Measurements from ENCODE around the gene OXCT2.
"Not testable (repeated sequence)": the region's sequence is repeated elsewhere in the genome, so short reads cannot be mapped to it uniquely, and the experiment has no call there.

OXCT2 gene

DNA sequence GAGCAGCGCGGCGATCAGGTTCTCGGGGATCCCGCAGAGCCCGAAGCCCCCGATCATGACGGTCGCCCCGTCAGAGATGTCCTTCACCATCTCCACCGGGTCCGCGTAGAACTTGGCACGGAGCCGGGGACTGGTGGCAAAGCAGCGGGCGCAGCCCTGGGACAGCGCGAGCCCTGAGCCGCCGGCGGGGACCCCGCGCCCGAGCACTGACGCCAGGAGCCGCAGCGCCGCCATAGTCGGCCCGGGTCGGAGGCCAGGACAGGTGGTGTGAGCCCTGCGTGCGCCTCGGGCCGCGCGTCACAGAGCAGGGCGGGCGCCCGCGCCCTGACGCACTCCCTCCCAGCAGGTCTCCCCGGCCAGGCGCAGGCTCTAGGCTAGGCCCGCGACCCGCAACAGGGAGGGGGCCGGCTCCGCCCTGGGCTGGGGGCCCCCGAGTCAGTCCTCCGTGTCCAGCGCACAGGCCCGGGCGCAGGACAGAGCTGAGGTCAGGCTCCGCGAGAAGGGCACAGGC lies at the start of gene OXCT2:
Gene OXCT2 (minus strand): TSS at position 327 of the 511 bp plus-strand sequence. CDS start 93 bp downstream, at position 234.
- not testable (repeated sequence) for H3K27me3 Mint-ChIP-seq; H3K9me3 Mint-ChIP-seq; H3K36me3 Mint-ChIP-seq (ENCODE audit: low read depth); H3K4me1 Mint-ChIP-seq (ENCODE audit: low read depth)
- Mint-ChIP-seq H3K27ac (peak within 1 kb of the TSS; percentile 77), H3K4me3 (peak within 1 kb of the TSS; percentile 72)

GRCh38 chr1:39819091-39819812 lies 48.1 kb upstream of the OXCT2 start:
- H3K4me3 Mint-ChIP-seq: no peak overlapping the region

DNA sequence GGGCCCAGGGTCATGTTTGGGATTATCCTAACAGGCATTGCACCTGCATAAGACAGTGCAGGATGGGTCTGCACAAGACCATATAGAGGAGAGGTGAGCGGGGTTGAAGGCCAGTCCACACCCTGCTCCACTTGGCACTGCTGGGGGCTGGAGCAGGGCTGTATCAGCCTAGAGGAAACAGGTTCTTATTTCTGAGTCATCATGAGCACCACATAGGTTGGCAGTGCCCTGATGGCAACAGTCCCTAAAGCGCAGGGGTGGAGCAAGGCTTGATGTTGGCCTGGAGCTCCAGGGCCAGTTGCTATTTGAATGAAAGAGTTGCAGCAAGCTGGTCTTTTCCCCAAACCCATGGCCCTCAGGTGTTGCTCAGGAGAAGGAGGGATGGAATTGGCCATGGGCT lies 47.3 kb upstream of the OXCT2 start:
- Mint-ChIP-seq H3K36me3 (ENCODE audit: low read depth) (no peaks in the 10 kb centered on the region), H3K27ac (no peak overlapping the region), H3K27me3 (peaks cover 7% of the 10 kb centered on the region), H3K4me1 (ENCODE audit: low read depth) (peaks cover 13% of the 10 kb centered on the region), H3K4me3 (no peak overlapping the region), H3K9me3 (no peaks in the 10 kb centered on the region)

More at GRCh38 chr1:39819091-39819812, 48.1 kb upstream of the OXCT2 start:
- no peak overlapping the region for H3K27ac Mint-ChIP-seq
- peaks cover 7% of the 10 kb centered on the region for H3K27me3 Mint-ChIP-seq
- peaks cover 13% of the 10 kb centered on the region for H3K4me1 Mint-ChIP-seq (ENCODE audit: low read depth)
- H3K36me3 Mint-ChIP-seq (ENCODE audit: low read depth): no peaks in the 10 kb centered on the region
- no peaks in the 10 kb centered on the region for H3K9me3 Mint-ChIP-seq

- peaks cover 13% of the 10 kb centered on the region for H3K4me1 Mint-ChIP-seq (ENCODE audit: low read depth)
- peak overlapping the region; percentile 18 for H3K27ac Mint-ChIP-seq
- H3K27me3 Mint-ChIP-seq; H3K9me3 Mint-ChIP-seq; H3K36me3 Mint-ChIP-seq (ENCODE audit: low read depth): not testable (repeated sequence)
- peak overlapping the region; percentile 32 for H3K4me3 Mint-ChIP-seq
Observed at GRCh38 chr1:39817091-39817932, 46.2 kb upstream of the OXCT2 start.

DNA sequence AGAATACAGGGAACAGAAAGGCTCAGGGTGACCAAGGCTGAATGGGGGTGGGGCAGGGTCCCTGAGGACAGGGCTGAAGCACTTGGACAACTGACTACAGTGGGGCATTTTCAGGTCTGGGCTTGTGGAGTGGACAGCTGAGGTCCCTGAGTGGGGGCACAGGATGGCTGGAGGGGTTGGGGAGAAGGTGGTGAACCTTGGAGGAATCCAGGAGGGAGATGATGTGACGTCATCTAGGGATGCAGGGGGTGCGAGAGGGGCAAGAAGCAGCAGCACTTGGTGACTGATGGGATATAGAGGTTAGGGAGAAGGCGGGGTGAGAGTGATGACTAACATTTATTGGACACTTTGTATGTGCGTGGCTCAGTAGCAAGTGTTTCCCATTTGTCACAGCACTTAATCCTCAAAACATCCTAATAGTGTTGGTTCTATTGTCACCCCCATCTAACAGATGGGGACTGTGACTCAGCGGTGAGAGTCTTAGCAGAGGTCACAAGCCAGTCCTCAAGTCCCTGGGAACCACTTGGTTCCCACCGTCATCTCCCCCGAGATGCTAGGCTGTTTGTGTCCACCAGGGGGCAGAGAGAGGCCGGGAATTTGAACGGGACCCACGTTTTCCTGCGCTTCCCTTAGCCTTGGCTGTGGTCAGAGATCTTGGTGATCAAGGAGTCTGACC lies 45.4 kb upstream of the OXCT2 start:
- H3K9me3 Mint-ChIP-seq: no peaks in the 10 kb centered on the region
- H3K27ac Mint-ChIP-seq: no peak overlapping the region
- no peaks in the 10 kb centered on the region for H3K36me3 Mint-ChIP-seq (ENCODE audit: low read depth)
- peaks cover 7% of the 10 kb centered on the region for H3K27me3 Mint-ChIP-seq
- H3K4me1 Mint-ChIP-seq (ENCODE audit: low read depth): peaks cover 13% of the 10 kb centered on the region
- H3K4me3 Mint-ChIP-seq: no peak overlapping the region

DNA sequence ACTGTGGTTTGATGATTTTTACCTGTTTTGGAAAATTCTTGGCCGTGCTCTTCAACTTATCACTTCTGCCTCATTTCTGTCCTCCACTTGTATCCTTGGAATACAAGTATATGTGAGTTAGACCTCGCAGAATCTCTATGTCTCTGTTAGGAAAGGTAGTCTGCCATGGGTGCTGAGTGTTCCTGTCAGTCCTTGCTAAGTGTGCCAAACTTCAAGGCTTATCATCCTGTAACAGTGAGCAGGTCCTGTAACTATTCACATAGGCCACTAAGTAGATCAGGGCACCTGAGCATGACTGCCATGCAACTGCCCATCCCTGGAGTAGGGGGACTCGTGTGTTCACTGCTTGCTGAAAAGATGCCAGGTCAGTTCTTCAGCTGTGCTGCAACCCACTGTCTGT lies 41.8 kb upstream of the OXCT2 start:
- Mint-ChIP-seq H3K27me3 (no peaks in the 10 kb centered on the region), H3K4me3 (no peak overlapping the region), H3K4me1 (ENCODE audit: low read depth) (peaks cover 13% of the 10 kb centered on the region), H3K27ac (no peak overlapping the region), H3K36me3 (ENCODE audit: low read depth) (peaks cover 3% of the 10 kb centered on the region), H3K9me3 (no peaks in the 10 kb centered on the region)

DNA sequence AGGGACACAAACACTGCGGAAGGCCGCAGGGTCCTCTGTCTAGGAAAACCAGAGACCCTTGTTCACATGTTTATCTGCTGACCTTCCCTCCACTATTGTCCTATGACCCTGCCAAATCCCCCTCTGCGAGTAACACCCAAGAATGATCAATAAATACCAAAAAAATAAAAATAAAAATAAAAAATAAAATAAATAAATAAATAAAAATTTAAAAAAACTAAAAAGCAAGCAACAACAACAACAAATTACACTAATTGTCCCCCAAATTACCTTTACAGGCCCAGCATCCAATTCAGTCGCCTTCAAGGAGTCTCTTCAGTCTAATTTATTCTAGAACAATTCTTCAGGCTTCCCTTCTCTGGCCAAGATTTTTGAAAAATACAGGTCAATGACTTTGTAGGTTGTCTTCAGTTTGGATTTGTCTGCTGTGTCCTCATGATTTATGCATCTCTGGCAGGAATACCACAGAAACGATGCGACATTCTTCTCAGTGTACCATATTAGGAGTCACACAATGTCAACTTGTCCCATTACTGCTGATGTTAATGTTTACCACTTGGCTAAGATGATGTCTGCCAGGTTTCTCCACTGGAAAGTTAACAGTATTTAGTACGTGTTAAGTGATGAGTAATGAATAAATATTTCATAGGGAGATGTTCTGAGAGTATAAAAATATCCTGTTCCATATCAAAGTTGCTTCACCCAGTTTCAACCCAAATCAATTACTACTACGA lies 37.8 kb upstream of the OXCT2 start:
- Mint-ChIP-seq H3K36me3 (ENCODE audit: low read depth) (peaks cover 9% of the 10 kb centered on the region), H3K4me1 (ENCODE audit: low read depth) (no peaks in the 10 kb centered on the region), H3K27me3 (no peaks in the 10 kb centered on the region), H3K27ac (no peak overlapping the region), H3K9me3 (no peaks in the 10 kb centered on the region), H3K4me3 (no peak overlapping the region)

- H3K4me1 Mint-ChIP-seq (ENCODE audit: low read depth): no peaks in the 10 kb centered on the region
- H3K36me3 Mint-ChIP-seq (ENCODE audit: low read depth): peaks cover 9% of the 10 kb centered on the region
- H3K27ac Mint-ChIP-seq: no peak overlapping the region
Observed at GRCh38 chr1:39805385-39805784, 34.2 kb upstream of the OXCT2 start.

GRCh38 chr1:39802496-39803260 lies 31.5 kb upstream of the OXCT2 start:
- no peak overlapping the region for H3K4me3 Mint-ChIP-seq
- H3K27me3 Mint-ChIP-seq: no peaks in the 10 kb centered on the region
- H3K4me1 Mint-ChIP-seq (ENCODE audit: low read depth): peaks cover 15% of the 10 kb centered on the region
- no peak overlapping the region for H3K27ac Mint-ChIP-seq
- no peaks in the 10 kb centered on the region for H3K9me3 Mint-ChIP-seq
- H3K36me3 Mint-ChIP-seq (ENCODE audit: low read depth): peaks cover 5% of the 10 kb centered on the region

More at GRCh38 chr1:39805385-39805784, 34.2 kb upstream of the OXCT2 start:
- no peak overlapping the region for H3K4me3 Mint-ChIP-seq
- no peaks in the 10 kb centered on the region for H3K9me3 Mint-ChIP-seq
- no peaks in the 10 kb centered on the region for H3K27me3 Mint-ChIP-seq

DNA sequence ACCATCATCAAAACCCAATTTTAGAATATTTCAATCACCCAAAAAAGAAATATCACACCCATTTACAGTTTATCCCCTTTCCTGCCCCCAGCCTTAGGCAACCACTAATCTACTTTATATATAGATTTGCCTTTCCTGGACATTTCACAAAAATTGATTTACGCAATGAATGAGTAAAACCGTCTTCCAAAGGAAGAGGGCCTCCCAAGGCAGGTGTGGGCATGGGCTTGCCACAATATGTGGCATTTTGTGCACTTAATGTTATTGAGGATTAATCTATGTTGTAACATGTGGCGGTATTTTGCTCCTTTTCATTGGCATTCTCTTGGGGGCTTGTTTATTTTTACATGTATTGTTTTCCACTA lies 29.3 kb upstream of the OXCT2 start:
- H3K4me3 Mint-ChIP-seq: no peak overlapping the region
- H3K27me3 Mint-ChIP-seq: no peaks in the 10 kb centered on the region
- no peak overlapping the region for H3K27ac Mint-ChIP-seq

DNA sequence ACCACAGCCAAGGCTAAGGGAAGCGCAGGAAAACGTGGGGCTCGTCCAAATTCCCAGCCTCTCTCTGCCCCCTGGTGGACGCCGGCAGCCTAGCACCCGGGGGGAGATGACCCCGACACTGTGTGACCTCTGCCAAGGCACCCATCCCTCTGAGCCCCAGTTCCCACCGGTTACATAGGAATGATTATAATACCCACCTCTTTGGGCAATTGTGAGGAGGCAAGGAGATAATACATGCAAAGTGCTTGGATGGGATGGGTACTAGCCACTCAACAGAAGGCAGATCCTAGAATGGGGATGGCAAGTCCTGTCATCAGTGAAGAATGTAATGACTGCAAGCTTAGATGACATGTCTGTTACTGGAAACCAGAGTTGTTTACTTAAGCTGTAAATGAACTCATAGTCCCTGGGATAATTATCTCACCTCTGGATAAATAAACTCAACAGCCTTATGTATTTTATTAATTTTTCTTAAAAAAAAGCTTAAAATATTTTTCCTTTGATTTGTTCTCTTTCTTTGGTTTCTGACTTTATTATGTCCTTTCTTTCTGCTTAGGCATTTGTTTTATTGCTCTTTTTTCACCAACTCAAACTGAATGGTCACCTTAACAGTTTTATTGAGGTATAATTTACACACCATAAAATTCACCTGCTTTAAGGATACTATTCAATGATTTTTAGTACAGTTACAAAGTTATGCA lies 28.8 kb upstream of the OXCT2 start:
- Mint-ChIP-seq H3K36me3 (ENCODE audit: low read depth) (peaks cover 2% of the 10 kb centered on the region), H3K4me1 (ENCODE audit: low read depth) (peaks cover 15% of the 10 kb centered on the region), H3K27me3 (no peaks in the 10 kb centered on the region), H3K9me3 (no peaks in the 10 kb centered on the region), H3K4me3 (peak overlapping the region; percentile 59), H3K27ac (peak overlapping the region; percentile 81)

More for the DNA sequence above, 29.3 kb upstream of the OXCT2 start:
- Mint-ChIP-seq H3K36me3 (ENCODE audit: low read depth) (peaks cover 5% of the 10 kb centered on the region), H3K9me3 (no peaks in the 10 kb centered on the region), H3K4me1 (ENCODE audit: low read depth) (peaks cover 15% of the 10 kb centered on the region)

DNA sequence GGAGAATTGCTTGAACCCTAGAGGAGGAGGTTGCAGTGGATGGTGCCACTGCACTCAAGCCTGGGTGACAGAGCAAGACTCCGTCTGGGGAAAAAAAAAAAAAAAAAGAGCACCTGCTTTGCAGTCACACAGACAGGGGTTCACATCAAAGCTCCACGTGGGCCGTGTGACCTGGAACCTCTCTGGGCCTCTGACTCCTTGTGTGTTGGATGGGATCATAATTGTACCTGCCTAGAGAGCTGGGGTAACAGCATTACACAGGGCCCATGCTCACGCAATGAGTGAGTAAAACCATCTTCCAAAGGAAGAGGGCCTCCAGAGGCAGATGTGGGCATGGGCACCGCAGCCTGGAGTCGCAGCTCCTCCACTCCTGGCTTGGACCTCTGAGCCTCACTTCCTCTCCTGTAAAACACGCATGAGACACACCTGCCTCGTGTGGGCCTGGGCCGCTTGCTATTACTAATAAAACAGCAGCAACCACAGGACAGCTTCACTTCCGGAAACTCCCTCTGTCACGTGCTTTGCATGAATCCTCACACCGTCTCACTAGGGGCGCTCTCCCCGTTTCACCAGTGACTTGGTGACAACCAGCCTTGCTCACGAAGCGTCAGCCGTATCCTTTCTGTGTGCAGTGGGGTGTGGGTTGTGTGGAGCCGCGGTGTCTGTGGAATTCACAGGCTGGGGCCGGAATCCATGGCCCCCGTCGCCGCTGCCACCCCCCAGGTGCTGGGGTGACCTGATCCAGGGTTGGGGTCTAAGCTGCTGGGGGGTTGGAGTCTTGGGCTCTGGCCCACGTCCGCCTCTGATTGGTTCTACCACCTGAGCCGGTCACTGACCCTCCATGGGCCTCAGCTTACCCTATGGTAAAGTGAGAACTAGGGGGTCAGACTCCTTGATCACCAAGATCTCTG lies 28.0 kb upstream of the OXCT2 start:
- Mint-ChIP-seq H3K4me1 (ENCODE audit: low read depth) (peaks cover 15% of the 10 kb centered on the region), H3K4me3 (peak overlapping the region; percentile 59), H3K27ac (peak overlapping the region; percentile 81)
- H3K36me3 Mint-ChIP-seq (ENCODE audit: low read depth); H3K9me3 Mint-ChIP-seq; H3K27me3 Mint-ChIP-seq: not testable (repeated sequence)

DNA sequence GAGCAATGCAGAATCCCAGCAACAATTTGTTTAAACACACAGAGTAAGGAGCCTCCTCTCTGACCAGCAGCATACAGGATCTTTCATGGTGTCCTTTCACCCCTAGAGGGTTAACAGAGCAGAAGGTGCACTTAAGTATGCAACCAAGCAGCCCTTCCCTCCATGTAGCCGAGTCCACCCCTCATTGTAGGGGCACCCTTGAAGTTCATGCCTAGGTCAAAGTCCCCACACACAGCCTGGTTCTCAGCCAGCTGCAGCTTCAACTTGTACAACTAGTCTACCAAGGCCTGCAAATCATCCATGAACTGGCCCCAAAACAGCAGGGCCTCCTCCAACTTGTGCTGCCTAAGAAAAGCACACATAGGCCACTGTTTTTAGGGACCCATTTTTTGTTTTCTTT lies 24.5 kb upstream of the OXCT2 start:
- no peak overlapping the region for H3K27ac Mint-ChIP-seq
- H3K9me3 Mint-ChIP-seq: no peaks in the 10 kb centered on the region

More for the DNA sequence above, 24.5 kb upstream of the OXCT2 start:
- Mint-ChIP-seq H3K4me1 (ENCODE audit: low read depth) (peaks cover 15% of the 10 kb centered on the region), H3K27me3 (peaks cover 4% of the 10 kb centered on the region), H3K36me3 (ENCODE audit: low read depth) (no peaks in the 10 kb centered on the region), H3K4me3 (no peak overlapping the region)
